ENCODE data around the gene PIGO.

The PIGO gene

DNA sequence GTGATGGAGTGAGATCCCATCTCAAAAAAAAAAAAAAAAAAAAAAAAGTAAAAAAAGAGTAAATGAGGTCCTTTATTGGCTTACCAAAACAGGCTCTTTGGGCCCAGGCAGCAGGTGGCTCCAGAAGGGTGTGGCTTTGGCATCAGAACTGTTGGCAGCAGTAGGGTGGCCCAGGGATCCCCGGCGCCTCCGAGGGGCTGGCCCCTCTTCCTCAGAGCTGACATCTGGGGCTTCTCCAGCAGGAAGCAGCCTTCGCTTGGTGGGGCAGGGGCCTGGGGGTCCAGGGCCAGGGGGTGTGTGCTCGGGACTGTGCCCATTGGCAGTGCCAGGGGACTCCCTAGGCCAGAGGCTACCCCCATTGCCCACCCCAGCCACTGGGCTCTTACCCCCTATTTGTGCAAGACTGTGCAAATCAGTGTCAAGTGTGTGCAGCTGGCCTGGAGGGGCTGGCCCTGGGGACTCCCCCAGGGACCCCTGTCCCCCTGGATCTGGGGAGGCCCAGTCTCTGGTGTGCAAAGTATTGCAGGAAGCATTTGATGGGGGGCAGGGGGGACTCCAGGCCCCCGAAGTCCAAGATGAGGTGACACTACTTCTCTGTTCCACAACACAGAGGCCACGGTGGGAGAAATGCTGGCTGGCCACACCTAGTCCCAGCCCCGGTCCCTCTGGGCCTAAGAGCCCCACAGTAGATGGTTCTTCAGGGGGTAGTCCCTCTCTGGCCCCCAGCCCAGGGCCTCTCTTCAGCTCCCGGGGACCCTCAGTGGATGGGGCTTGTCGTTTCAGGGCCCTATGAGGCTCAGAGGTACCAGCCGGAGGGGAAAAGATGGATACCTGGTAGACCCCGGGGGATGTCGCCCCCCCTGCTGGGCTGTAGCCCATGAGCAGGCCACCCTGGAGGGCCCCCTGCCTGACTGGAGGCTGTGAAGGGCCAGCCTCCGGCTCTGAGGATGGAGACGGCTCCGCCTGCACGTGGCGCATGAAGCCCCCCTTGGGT lies 11.2 kb upstream of the PIGO start:
- no peak for FAIRE-seq
- no peak for DNase-seq (ENCODE audit: insufficient read length, low spot score)

DNA sequence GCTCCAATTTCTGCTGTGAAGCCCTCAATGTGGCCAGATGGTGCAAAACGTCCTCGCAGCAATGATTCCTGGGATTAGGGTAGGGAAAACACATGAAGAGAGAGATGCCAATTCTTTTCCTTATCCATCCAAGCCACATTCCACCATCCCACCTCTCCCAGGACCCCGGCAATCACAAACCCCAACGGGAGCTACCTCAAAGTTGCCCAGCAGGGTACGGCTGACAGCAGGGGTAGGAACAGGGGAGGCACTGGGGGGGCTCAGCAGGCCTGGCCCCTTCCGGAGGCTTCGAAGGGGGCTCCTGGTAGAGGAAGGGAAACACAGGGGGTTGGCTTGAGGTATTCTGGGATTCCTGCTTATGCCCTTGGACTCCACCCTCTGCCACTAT lies 9.9 kb upstream of the PIGO start:
- no peak for DNase-seq (ENCODE audit: insufficient read length, low spot score)
- FAIRE-seq: no peak

DNA sequence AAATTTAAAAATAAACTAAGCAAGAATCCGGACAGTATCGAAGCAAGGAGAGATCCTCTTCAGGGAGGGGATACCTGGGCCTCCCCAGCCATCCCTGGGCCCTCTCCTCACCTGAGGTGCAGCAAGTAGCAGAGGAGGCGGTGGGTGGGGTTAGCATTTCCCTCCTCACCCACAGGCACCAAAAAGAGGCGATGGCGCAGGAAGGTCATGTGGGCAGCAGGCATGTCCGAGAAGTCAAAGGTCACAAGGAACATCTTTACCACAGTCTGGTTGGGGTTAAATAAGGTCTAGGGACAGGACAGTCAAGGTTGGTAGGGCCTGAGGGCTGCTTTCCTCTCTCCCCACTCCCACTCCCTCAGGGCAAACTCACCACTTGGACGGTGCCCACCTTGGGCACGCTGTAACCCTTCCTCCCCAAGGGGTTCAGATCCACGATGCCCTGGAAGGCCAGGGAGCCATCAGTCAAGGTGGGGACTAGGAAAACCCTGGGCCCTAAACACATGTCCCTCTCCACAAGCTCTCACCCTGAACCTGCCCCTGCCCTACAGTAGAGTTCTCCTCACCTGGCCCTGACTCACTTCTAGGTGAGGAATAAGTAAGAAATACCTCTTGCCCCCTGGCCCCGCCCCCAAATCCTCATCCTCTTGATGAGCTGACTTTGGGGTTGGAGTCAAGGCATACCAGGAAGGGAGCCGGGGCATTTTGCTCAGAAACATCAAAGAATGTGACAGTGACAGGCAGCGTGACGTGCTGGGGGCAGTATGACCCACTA lies 9.4 kb upstream of the PIGO start:
- no peak for FAIRE-seq
- DNase-seq (ENCODE audit: insufficient read length, low spot score): no peak

DNA sequence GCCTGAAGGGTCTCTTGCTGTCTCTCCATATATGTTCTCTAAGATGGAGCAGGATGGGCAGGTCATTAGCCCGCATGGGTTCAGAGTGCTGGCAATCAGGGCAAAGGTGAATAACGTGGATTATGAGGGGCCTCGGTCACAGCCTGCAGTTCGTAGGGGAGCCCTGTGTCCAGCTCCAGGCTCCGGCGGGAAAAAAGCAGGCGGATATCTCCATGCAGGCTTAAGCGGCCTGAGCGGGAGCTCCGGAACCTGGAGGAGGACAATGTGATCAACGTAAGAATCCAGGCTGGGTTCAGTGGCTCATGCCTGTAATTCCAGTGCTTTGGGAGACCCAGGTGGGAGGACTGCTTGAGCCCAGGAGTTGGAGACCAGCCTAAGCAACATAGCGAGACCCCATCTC lies 8.7 kb upstream of the PIGO start:
- DNase-seq (ENCODE audit: insufficient read length, low spot score) (no peak), FAIRE-seq (no peak)

DNA sequence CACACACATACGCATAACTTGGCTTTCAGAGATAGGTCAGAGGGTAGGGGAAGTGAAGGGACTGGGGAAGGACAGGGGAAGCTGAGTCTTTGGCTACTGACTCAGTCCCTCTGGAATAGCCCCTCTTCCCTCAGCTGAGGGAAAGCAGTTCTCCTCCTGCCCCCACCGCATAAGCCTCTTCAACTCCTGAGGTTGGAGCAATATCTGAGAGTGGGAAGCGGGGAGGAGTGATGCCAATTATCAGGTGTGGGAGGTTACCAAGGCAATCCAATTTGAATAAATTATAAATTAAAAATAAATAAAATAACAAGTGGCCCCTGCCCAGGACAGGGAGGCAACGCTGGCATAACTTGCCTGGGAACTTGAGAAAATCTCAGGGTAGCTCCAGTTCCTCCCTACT lies 8.2 kb upstream of the PIGO start:
- DNase-seq (ENCODE audit: insufficient read length, low spot score) (no peak), FAIRE-seq (no peak)

DNA sequence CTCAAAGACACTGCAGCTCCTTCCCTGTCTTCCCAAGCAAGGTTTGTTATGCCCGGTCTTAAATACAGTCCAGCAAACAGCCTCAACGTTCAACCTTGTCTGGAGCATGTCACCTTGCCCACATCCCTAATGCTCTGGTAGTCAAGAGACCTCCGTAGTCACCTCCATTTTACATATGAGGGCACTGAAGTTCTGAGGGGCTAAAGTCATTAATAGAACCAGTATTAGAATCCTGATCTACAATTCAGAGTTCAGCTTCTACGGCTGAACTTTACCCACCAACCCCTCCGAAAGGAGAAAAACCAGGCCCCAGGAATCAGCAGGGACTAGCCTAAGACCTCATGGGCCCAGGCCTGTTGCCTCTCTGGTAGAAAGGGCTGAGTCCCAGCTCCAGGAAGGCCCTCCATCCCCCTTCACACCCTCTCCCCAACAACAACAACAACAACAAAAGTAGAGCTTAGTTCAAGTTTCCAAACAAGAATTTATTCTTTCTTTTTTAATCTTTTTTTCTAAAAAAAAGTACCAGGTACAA lies 7.3 kb upstream of the PIGO start:
- DNase-seq (ENCODE audit: insufficient read length, low spot score): no peak
- no peak for FAIRE-seq

DNA sequence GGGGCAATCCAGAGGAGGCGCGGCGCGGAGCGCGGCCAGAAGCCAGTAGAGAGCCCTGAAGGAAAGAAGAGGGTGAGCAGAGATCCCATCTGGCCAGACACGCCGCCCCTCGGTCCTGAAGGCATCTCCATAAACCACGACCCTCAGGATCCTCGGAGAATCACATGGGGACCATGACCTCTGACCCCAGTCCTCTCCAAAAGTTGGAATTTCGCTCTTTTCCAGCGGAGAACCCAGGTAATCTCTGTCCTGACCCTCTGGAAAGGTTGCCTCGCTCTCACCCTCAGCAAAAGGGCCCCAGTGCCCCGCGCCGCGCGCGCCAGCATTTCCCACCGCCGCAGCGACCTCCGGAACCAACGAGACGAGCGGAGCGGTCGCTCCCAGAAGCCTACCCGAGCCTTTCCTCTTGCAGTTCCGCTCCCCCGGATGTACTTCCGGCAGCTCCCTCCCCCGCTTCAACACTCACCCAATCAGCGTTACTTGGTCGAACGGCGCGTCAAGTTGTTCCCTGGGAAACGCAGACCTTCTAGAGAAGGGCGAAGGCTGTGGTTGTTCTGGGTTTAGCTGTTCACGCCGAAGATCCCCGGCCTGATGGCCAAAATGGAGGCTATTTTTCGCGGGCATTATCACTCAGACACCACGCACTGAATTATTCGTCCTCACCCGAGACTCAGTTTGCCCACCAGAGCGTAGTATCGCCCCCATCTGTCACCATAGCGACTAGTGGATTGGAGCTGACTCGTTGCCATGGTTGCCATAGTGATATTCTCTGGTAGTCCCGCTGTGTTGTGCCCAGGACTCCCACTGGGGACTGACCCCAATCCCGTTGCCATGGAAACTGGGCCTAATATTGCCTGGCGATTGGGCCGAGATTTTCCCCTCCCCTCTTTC lies 6.6 kb upstream of the PIGO start, which contains the start of gene STOML2:
Gene STOML2, minus strand, starts transcription at position 363 of the 891 bp plus-strand sequence. Its CDS starts 37 bp downstream, at position 326.
- peak; percentile 100 for FAIRE-seq
- peak; percentile 95 for DNase-seq (ENCODE audit: insufficient read length, low spot score)

DNA sequence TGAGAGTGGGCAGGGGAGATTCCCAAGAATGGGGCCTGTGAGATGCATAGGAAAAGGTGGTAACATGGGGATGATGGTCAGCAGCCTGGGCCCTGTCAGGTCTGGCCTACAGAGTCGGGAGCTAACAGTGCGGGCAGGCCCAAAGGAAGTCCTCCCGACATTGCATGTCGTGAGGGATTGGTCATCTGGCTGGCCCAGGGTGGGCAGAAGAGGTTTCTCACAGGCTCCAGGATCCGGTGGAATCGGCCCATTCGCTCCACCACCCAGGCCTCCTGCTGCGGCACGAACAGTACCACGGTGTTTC lies 6.0 kb upstream of the PIGO start:
- DNase-seq (ENCODE audit: insufficient read length, low spot score) (no peak), FAIRE-seq (no peak)

DNA sequence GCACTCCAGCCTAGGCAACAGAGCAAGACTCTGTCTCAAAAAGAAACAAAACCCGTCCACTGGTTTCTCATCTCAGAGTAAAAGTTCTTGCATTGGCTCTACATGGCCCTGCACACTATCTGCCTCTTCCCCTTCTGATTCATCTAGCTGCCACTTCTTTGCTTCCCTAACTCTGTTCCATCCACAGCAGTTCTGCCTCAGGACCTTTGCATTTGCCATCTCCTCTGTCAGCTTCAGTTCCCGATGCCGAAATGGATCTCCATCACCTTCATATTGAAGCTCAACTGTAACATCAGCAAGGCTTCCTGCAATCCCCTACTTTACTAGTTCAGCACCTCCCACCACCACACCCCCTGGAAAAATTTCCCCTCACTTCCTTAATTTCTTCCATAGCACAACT lies 1.2 kb upstream of the PIGO start:
- no peak for DNase-seq (ENCODE audit: insufficient read length, low spot score)
- no peak for FAIRE-seq

DNA sequence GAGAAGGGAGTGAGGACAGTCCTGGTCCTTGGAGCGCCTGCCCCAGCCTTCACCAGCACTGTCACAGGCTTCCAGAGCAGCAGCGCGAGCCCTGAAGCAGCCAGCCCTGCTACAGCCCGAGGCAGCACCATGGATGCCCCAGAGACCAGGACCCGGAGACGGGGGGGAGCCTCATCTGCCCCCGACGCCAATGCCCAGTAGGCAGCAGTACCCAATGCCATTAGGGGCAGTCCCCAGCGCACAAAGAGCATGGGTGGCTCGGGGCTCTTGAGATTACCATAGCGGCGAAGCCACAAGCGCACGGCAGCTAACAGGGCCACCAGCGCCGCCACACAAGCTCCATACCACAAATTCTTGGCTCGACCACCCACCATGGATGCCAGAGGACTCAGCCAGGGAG lies 4.9 kb downstream of the PIGO start:
- DNase-seq (ENCODE audit: insufficient read length, low spot score) (no peak), FAIRE-seq (no peak)

DNA sequence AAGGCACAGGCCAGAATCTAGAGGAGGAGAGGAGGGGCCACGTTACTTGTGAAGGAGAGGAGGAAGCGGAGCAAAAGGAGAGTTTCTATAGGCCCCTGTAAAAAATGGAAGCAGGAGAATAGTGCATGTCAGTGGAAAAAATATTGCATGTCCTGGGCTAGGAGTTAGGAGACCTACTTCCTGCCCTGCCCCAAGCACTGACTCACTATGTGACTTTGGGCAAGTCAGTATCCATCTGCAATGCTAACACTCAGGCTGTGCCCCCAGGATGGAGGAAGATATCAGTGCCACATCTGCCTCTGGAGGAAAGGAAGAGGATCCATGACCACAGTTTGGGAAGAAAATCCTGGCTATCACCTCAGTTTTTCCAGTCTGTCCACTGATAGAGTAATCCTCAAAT lies 7.0 kb downstream of the PIGO start:
- FAIRE-seq (no peak), DNase-seq (ENCODE audit: insufficient read length, low spot score) (no peak)

DNA sequence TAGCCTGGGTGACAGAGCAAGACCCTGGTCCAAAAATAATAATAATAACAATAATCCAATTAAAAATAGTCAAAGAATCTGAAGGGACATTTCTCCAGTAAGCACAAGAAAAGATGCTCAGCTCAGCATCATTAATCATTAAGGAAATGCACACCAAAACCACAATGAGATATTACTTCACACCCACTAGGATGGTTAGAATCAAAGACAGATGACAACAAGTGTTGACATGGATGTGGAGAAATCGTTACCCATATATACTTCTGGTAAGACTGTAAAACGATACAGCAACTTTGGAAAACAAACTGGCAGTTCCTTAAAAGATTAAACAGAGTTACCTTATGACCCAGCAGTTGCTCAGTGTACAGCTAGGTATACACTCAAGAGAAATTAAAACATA lies 11.3 kb downstream of the PIGO start:
- no peak for FAIRE-seq
- DNase-seq (ENCODE audit: insufficient read length, low spot score): no peak

DNA sequence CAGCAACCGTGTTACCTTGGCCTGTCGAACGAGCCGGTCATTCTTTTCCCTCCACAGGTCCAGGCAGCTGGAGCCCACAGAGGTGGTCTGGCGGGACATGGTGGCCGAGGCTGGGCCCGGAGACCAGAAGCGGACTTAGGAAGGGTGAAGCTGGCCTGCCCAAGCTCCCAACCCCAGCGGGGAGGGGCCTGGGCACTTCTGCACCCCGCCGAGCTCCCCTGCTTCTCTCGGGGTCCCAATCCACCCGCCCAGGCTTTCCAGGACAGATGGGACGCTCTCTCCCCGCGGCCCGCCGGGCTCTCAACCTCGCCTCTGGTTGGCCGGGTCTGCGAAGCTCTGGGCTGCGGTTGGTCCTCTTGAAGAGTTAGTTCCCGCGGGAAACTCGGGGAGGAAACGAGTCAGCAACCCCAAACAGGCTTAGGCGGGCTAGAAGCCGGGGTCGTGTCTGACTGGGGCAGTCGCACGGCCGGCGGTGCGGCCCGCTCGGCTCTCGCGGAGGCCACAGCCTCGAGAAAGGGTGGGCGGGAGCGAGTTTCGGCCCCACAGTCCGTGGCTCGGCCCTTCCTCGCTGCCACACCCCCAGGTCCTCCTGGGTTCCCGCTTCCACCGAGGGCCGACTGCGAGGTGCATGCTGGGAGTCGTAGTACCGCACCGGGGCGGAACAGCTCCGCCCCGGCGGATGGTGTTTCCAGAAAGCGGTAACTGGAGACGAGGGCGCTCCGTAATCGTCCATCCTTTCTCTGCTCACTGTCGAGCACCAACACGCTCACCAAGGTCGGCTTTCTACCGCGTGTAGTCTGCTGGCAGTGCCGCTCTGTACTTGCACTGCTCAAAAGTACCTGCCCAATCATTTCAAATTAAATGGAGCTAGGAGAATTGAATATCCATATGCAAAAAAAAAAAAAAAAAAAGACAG lies 16.7 kb downstream of the PIGO start, which contains the start of gene FANCG:
Gene FANCG, minus strand, starts transcription at position 517 of the 916 bp plus-strand sequence. Its CDS starts 418 bp downstream, at position 99.
- DNase-seq (ENCODE audit: insufficient read length, low spot score) (peak; percentile 78), FAIRE-seq (peak; percentile 94)

DNA sequence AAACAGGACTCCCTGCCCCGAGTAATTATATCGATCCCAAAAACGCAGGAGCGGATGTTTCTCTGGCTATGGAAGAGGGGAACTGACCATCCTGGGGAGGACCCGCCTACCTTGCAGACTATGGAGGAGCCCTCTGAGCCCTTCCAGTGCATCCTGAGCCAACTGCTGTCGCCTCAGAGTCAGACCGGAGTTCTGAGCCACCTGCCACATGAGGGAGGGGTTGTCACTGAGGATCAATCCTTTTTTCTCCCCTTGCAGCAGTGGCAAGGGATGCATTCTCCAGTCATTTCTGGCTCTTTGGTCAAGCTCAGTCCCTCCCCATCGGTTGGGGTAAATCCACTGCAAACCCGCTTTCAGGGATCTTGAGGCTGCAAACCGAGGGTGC lies 17.4 kb downstream of the PIGO start:
- FAIRE-seq (peak; percentile 4), DNase-seq (ENCODE audit: insufficient read length, low spot score) (no peak)

DNA sequence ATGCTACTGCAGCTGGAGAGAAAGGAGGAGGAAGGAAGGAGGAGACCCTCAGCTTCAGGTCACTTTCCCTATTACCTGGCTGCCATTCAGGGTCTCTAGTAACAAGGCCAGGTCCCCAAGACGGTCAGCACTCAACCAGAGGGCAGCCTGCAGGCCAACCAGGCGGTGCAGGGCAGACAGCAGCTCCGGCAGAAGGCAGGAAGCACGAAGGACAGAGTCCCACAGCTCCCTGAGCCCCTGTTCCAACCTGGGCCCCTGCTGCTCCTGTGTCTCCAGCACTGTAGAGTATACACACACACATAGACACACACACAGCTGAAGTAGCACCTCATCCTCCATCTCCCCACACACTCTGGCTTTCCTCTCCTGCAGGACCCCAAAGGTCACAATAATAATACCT lies 18.3 kb downstream of the PIGO start:
- no peak for FAIRE-seq
- DNase-seq (ENCODE audit: insufficient read length, low spot score): no peak

DNA sequence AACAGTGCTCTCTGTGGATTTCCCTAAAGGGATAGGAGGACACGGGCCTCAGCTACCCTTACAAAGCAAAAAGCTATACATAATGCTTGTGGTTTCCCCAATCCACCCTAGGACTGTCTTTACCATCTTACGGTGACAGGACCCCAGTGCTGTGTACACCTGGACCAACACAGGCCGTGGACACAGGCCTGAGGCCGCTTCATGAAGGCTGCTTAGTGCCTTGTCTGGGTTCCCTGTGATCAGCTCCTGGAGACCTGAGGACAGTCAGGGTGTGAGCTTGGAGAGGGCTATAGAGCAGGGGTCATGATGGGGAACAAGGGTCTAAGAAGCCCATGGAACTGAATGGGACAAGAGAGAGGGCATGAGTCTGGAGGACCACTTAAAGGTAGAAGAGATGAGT lies 19.5 kb downstream of the PIGO start:
- DNase-seq (ENCODE audit: insufficient read length, low spot score) (no peak), FAIRE-seq (no peak)

DNA sequence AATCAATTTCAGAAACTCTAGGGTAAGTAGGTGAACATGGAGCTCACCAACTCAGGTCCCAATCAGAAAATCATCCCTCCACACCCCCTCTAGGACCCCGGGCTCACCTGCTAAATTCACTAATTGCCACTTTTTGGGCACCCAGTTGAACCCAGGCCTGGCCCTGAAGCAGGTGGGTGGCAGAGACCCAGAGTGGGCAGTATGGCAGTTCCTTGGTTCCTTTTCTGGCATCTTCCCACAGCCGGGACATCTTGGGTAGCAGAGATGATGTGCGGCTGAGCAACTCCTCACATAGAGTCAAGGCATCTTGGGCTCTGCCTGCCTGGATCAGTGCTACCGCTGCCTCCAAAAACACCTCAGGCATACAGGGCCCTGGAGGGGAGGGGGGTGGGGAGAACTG lies 21.0 kb downstream of the PIGO start:
- no peak for FAIRE-seq

DNA sequence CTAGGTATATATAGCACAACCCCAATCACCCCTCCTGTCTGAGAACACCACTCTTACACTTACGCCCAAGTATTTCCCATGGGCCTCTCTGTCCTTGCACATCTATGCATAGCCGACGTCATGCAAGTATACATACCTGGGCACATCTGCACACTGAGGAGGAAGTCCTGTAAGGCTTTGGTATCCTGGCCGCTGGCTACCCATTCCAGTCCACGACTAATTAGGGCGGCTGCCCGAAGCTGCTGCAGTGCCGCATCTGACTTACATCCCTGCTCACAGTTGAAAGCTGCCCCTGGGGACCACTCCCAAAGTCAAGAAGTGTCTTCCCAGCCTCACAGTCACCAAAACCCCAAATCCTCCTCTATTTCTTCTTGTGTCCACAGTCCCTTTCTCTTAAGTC lies 21.6 kb downstream of the PIGO start:
- no peak for DNase-seq (ENCODE audit: insufficient read length, low spot score)
- FAIRE-seq: no peak

More for the DNA sequence above, 21.0 kb downstream of the PIGO start:
- DNase-seq (ENCODE audit: insufficient read length, low spot score): no peak

DNA sequence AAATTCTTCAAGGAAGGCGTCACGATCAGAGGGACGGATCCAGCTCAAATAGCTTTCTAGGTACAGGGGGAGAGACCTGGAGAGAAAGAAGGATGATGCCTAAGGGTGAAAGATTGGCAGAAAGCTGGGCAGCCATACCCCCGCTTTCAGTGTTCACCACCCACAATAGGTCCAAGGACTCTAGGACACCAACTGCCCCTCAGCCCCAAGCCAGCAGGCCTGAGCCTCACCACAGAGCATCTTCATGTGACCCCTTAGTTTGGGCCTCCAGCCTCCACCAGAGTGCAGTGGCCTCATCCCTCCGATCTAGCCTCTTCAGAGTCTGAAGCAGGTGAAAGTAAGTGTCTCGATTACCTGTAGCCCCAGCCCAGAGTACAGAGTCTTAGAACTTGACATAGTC lies 22.2 kb downstream of the PIGO start:
- FAIRE-seq: no peak
- DNase-seq (ENCODE audit: insufficient read length, low spot score): no peak

DNA sequence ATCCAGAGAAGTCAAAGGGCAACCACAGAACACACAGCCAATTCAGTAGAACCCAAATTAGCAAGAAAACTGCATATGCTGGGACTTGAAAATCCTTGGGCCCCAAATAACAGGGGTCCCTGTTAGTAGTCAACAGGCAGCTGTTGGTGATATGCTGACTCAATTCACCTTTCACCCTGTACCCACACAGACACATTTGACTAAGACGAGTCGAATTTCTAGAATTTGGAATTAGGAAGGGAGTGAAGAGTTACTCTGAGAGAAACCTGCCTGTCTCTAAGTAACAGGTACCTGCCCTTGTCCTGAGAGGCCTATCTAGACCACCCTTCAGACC lies 23.1 kb downstream of the PIGO start:
- DNase-seq (ENCODE audit: insufficient read length, low spot score) (no peak), FAIRE-seq (no peak)
